Muscle layer of colon (tissue), 2 donors: Measurements from ENCODE around the gene FAHD1.

Experiments
- H3K27ac ChIP-seq: one replicate; pipeline ENCODE4 v1.7.0; 2013; ENCODE audit warnings: low read depth, mild to moderate bottlenecking, low read length, moderate library complexity
- H3K27me3 ChIP-seq, 2 donors: one replicate each; pipeline ENCODE4 v1.7.0; 2013; ENCODE audit warnings: low read length in 2 of 2, mild to moderate bottlenecking in 2 of 2; ENCODE audit not compliant: insufficient read depth in 2 of 2, control insufficient read depth in 1 of 2
- H3K36me3 ChIP-seq: one replicate; pipeline ENCODE4 v1.7.0; 2013; ENCODE audit warnings: mild to moderate bottlenecking, low read length; ENCODE audit not compliant: insufficient read depth
- H3K4me1 ChIP-seq: one replicate; pipeline ENCODE4 v1.7.0; 2013; ENCODE audit warnings: mild to moderate bottlenecking, low read length; ENCODE audit not compliant: insufficient read depth
- H3K4me3 ChIP-seq, 2 donors: one replicate each; pipeline ENCODE4 v1.7.0; 2013; ENCODE audit warnings: low read length in 2 of 2, low read depth in 1 of 2, mild to moderate bottlenecking in 1 of 2, moderate library complexity in 1 of 2
- H3K9ac ChIP-seq: one replicate; pipeline ENCODE4 v1.7.0; 2013; ENCODE audit warnings: low read length
- H3K9me3 ChIP-seq: one replicate; pipeline ENCODE4 v1.7.0; 2013; ENCODE audit warnings: mild to moderate bottlenecking, low read length
- donor health status: abdominal sarcoma.
- donor health status: Adenocarcinoma of cecum.

FAHD1 gene

GRCh38 chr16:1826691-1827573 is at the start of gene FAHD1, which contains the start of gene HAGH:
Gene FAHD1, plus strand, starts transcription at chr16:1827206. Its CDS starts 33 bp downstream, at chr16:1827239.
Gene HAGH, minus strand, starts transcription at chr16:1826825. Its CDS starts 38 bp downstream, at chr16:1826787.
- peak within 1 kb of the TSS; percentile 44 for H3K9ac ChIP-seq
- H3K27me3 ChIP-seq: no peaks in the 10 kb centered on the region
- peaks cover 42% of the 10 kb centered on the region for H3K4me1 ChIP-seq
- H3K4me3 ChIP-seq: peak within 1 kb of the TSS; percentile 93 to 99
- H3K27ac ChIP-seq: peak within 1 kb of the TSS; percentile 84
- no peaks in the 10 kb centered on the region for H3K9me3 ChIP-seq
- peaks cover 25% of the 10 kb centered on the region for H3K36me3 ChIP-seq

- no peak overlapping the region for H3K27ac ChIP-seq
- H3K36me3 ChIP-seq: peaks cover 29% of the 10 kb centered on the region
- no peaks in the 10 kb centered on the region for H3K27me3 ChIP-seq
- H3K9ac ChIP-seq: no peak overlapping the region
- H3K9me3 ChIP-seq: no peaks in the 10 kb centered on the region
- H3K4me1 ChIP-seq: peaks cover 28% of the 10 kb centered on the region
- H3K4me3 ChIP-seq: no peak overlapping the region
These were observed 49.4 kb upstream of the FAHD1 start for GRCh38 chr16:1777375-1778199.

GRCh38 chr16:1778200-1779179 is 48.5 kb upstream of the FAHD1 start:
- no peak overlapping the region for H3K4me3 ChIP-seq
- no peak overlapping the region for H3K9ac ChIP-seq
- H3K4me1 ChIP-seq: peaks cover 28% of the 10 kb centered on the region
- no peaks in the 10 kb centered on the region for H3K27me3 ChIP-seq
- H3K27ac ChIP-seq: no peak overlapping the region
- H3K9me3 ChIP-seq: no peaks in the 10 kb centered on the region
- peaks cover 29% of the 10 kb centered on the region for H3K36me3 ChIP-seq

GRCh38 chr16:1779234-1779701 is 47.7 kb upstream of the FAHD1 start:
- Histone ChIP-seq H3K4me3 (no peak overlapping the region), H3K36me3 (peaks cover 29% of the 10 kb centered on the region), H3K4me1 (peaks cover 29% of the 10 kb centered on the region), H3K27ac (no peak overlapping the region), H3K9ac (no peak overlapping the region), H3K27me3 (no peaks in the 10 kb centered on the region), H3K9me3 (no peaks in the 10 kb centered on the region)

GRCh38 chr16:1779741-1780676 is 47.0 kb upstream of the FAHD1 start:
- Histone ChIP-seq H3K9me3 (no peaks in the 10 kb centered on the region), H3K27me3 (no peaks in the 10 kb centered on the region), H3K9ac (no peak overlapping the region), H3K27ac (no peak overlapping the region), H3K4me1 (peaks cover 24% of the 10 kb centered on the region), H3K4me3 (no peak overlapping the region), H3K36me3 (peaks cover 28% of the 10 kb centered on the region)

- Histone ChIP-seq H3K27ac (no peak overlapping the region), H3K9ac (no peak overlapping the region), H3K36me3 (peaks cover 26% of the 10 kb centered on the region), H3K4me1 (peaks cover 28% of the 10 kb centered on the region), H3K9me3 (no peaks in the 10 kb centered on the region), H3K4me3 (no peak overlapping the region), H3K27me3 (no peaks in the 10 kb centered on the region)
These were observed 46.3 kb upstream of the FAHD1 start for GRCh38 chr16:1780677-1781072.

GRCh38 chr16:1781254-1781653 is 45.8 kb upstream of the FAHD1 start:
- peaks cover 28% of the 10 kb centered on the region for H3K4me1 ChIP-seq
- no peaks in the 10 kb centered on the region for H3K9me3 ChIP-seq
- H3K27me3 ChIP-seq: no peaks in the 10 kb centered on the region
- no peak overlapping the region for H3K27ac ChIP-seq
- H3K9ac ChIP-seq: peak overlapping the region; percentile 33
- H3K4me3 ChIP-seq: peak overlapping the region; percentile 65 to 70
- peaks cover 30% of the 10 kb centered on the region for H3K36me3 ChIP-seq

- Histone ChIP-seq H3K9me3 (no peaks in the 10 kb centered on the region), H3K36me3 (peaks cover 24% of the 10 kb centered on the region), H3K9ac (peak overlapping the region; percentile 33), H3K27ac (peak overlapping the region; percentile 77), H3K27me3 (no peaks in the 10 kb centered on the region), H3K4me1 (peaks cover 28% of the 10 kb centered on the region), H3K4me3 (peak overlapping the region; percentile 65 to 70)
These were observed 45.1 kb upstream of the FAHD1 start for GRCh38 chr16:1781758-1782407.

GRCh38 chr16:1782408-1783264 is 44.4 kb upstream of the FAHD1 start, which contains the start of the genes NUBP2 and SPSB3:
Gene NUBP2, plus strand, starts transcription at chr16:1782960. Its CDS starts 61 bp downstream, at chr16:1783021.
Gene SPSB3, minus strand, starts transcription at chr16:1782571. Its CDS starts 1,088 bp downstream, at chr16:1781483.
- Histone ChIP-seq H3K4me3 (peak within 1 kb of the TSS; percentile 80 to 97), H3K4me1 (peaks cover 28% of the 10 kb centered on the region), H3K36me3 (peaks cover 24% of the 10 kb centered on the region), H3K9ac (peak within 1 kb of the TSS; percentile 76), H3K9me3 (no peaks in the 10 kb centered on the region), H3K27me3 (no peaks in the 10 kb centered on the region), H3K27ac (peak within 1 kb of the TSS; percentile 80)
